MCF 10A (cell line): ENCODE measurements around the gene EPN3. TPM values are rescaled to one million over a fixed set of nuclear protein-coding genes. Genes with fewer than 3 reads are reported as not detected.
A peak's percentile ranks its signal among the peaks of the same experiment; 100 is the strongest.

Source experiments
- BruUV-seq: library from RNA; stranded (reverse); fragments of 400-500 nt; replicated peaks from 2 replicates; lab custom pipeline; 2021; lab: Mats Ljungman, UMichigan
- CTCF ChIA-PET: fragments of 300-600 bp; sonication (Branson Sonifier 250); formaldehyde crosslinking; extraction: SDS; loops from one replicate; lab custom pipeline; 2021; ENCODE audit warnings: antibody characterized with exemption, inconsistent platforms; lab: Yijun Ruan, JAX
- POLR2A ChIA-PET: fragments of 300-600, 350-650 bp; sonication (Branson Sonifier 250); formaldehyde crosslinking; extraction: SDS; loops from one replicate; lab custom pipeline; 2020; ENCODE audit warnings: antibody characterized with exemption, inconsistent platforms; lab: Yijun Ruan, JAX
- DNase-seq: peaks from one replicate; pipeline ENCODE4 v3.0.0-alpha.2; 2018; ENCODE audit not compliant: unreplicated experiment
- H3K27ac Mint-ChIP-seq: one replicate; pipeline ENCODE4 v1.8.0; 2022; ENCODE audit warnings: mild to moderate bottlenecking, low read depth, mixed read lengths; ENCODE audit not compliant: unreplicated experiment
- H3K27me3 Mint-ChIP-seq: one replicate; pipeline ENCODE4 v1.8.0; 2022; ENCODE audit warnings: mixed read lengths; ENCODE audit not compliant: insufficient read depth, unreplicated experiment
- H3K36me3 Mint-ChIP-seq: one replicate; pipeline ENCODE4 v1.8.0; 2022; ENCODE audit warnings: mild to moderate bottlenecking, moderate library complexity, mixed read lengths; ENCODE audit not compliant: insufficient read depth, unreplicated experiment
- H3K4me1 Mint-ChIP-seq: one replicate; pipeline ENCODE4 v1.8.0; 2022; ENCODE audit warnings: mixed read lengths; ENCODE audit not compliant: insufficient read depth, unreplicated experiment
- H3K4me3 Mint-ChIP-seq: one replicate; pipeline ENCODE4 v1.8.0; 2022; ENCODE audit warnings: mild to moderate bottlenecking, moderate library complexity, mixed read lengths; ENCODE audit not compliant: unreplicated experiment
- H3K9me3 Mint-ChIP-seq: one replicate; pipeline ENCODE4 v1.8.0; 2022; ENCODE audit warnings: mixed read lengths; ENCODE audit not compliant: unreplicated experiment
- CTCF ChIP-seq: fragments of 200-600 bp; IDR thresholded peaks from one replicate; pipeline ENCODE4 v1.8.0; 2022; ENCODE audit warnings: antibody characterized with exemption, mild to moderate bottlenecking; ENCODE audit not compliant: unreplicated experiment
- intact Hi-C: fragments of 100-400 bp; cut with micrococcal nuclease; formaldehyde crosslinking; loops from 2 replicates; pipeline ENCODE4 v1.14.1; 2022
- total RNA-seq: library from RNA; stranded (reverse); gene quantifications from 2 replicates; pipeline ENCODE4 v1.2.3, GENCODE V29; 2022

Gene EPN3
- total RNA-seq, 1 experiment from 2014 or later, result 4.4 TPM

GRCh38 chr17:50559674-50560184 is 27.2 kb downstream of the EPN3 start:
- H3K4me1 Mint-ChIP-seq, result no peaks in the 10 kb centered on the region
- peaks cover 31% of the 10 kb centered on the region for H3K27me3 Mint-ChIP-seq
- POLR2A ChIA-PET, result interaction anchor here (1.1 kb wide), 1 partner anchor 17 kb away, joined by 4 read pairs; no protein-coding TSS in a partner anchor
- DNase-seq, result no peak
- intact Hi-C loops, result no loop called here
- CTCF ChIA-PET, result interaction anchor here (0.5 to 1.4 kb wide), 7 partner anchors 9 to 277 kb away, joined by 3 to 5 read pairs (median 4); partner anchors contain the start of gene SPATA20
- H3K27ac Mint-ChIP-seq, result no peak overlapping the region
- TF ChIP-seq CTCF, result no peak
- H3K4me3 Mint-ChIP-seq, result peak overlapping the region; percentile 31
- no TSS peak for BruUV-seq
- H3K36me3 Mint-ChIP-seq, result no peaks in the 10 kb centered on the region
- no peaks in the 10 kb centered on the region for H3K9me3 Mint-ChIP-seq

GRCh38 chr17:50560185-50560824 is 27.8 kb downstream of the EPN3 start, which contains the start of gene CACNA1G:
TSS of gene CACNA1G (plus strand) at chr17:50560715. CDS start at chr17:50561460, 745 bp downstream.
- Mint-ChIP-seq H3K4me1 (no peaks in the 10 kb centered on the region), H3K27me3 (peaks cover 37% of the 10 kb centered on the region), H3K4me3 (peak within 1 kb of the TSS; percentile 39), H3K27ac (no peak within 1 kb of the TSS), H3K9me3 (no peaks in the 10 kb centered on the region), H3K36me3 (no peaks in the 10 kb centered on the region)
- ChIA-PET CTCF (interaction anchor here (0.5 to 1.4 kb wide), 7 partner anchors 10 to 278 kb away, joined by 3 to 5 read pairs (median 4); partner anchors contain the start of gene SPATA20), POLR2A (interaction anchor here (0.5 to 1.1 kb wide), 3 partner anchors 17 to 77 kb away, joined by 3 to 4 read pairs (median 4); no protein-coding TSS in a partner anchor)
- DNase-seq, result peak; percentile 75
- intact Hi-C loops, result no loop called here
- BruUV-seq, result no TSS peak
- no peak for TF ChIP-seq CTCF

GRCh38 chr17:50560931-50561745 is 28.6 kb downstream of the EPN3 start:
- POLR2A ChIA-PET, result interaction anchor here (0.5 to 0.6 kb wide), 2 partner anchors 74 to 76 kb away, joined by 3 to 4 read pairs; no protein-coding TSS in a partner anchor
- TF ChIP-seq CTCF, result no peak
- intact Hi-C loops, result no loop called here
- Mint-ChIP-seq H3K4me3 (no peak overlapping the region), H3K27ac (no peak overlapping the region), H3K27me3 (peaks cover 45% of the 10 kb centered on the region), H3K9me3 (no peaks in the 10 kb centered on the region), H3K4me1 (no peaks in the 10 kb centered on the region), H3K36me3 (no peaks in the 10 kb centered on the region)
- no TSS peak for BruUV-seq
- no peak for DNase-seq
- CTCF ChIA-PET, result interaction anchor here (0.7 kb wide), 2 partner anchors 46 to 264 kb away, joined by 3 read pairs; no protein-coding TSS in a partner anchor
